Hematopoietic multipotent progenitor cell treated with erythropoietin and hydrocortisone succinate and interleukin-3 and kit ligand, for 6 days (in vitro differentiated cells): Measurements from ENCODE around the gene SORCS2.

Experiments used
- DNase-seq: peaks from one replicate; pipeline ENCODE4 v3.0.0-alpha.2; 2015

The SORCS2 gene

GRCh38 chr4:7398788-7399439 lies 206.6 kb downstream of the SORCS2 start:
- DNase-seq: no peak

DNA sequence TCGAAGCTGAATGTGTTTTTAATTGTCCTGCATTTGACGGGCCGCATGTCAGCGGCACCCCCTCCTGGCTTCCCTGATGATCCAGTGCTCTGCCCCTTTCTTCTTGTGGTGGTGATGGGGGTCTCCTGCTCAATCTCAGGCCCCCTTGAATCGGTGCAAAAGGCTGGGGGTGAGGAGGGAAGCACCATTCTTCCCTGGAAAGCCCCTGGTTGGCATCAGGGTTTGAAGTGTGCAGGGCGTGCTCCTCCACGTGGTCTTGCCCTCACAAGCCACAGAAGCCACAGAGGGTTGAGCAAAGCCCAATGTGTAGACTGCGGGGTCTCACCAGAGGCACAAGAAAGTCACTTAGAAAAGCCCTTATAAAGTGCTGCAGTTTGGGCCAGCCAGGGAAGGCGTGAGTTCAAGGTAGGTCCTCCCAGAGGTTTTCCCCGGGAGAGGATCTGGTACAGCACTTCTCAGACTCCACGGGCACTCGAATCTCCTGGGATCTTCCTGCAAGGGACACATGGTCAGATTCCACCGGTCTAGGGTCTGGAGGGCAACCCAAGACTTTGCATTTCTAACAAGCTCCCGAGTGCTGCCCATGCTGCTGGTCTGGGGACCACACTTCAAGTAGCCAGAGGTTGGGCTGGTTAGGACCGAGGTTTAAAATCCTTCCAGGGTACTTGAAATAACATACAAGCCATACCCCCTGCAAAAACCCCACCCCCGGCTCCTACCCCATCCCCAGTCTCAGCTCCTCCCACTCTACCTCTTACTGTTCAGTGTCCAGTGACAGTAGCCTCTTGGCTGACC lies 207.3 kb downstream of the SORCS2 start:
- DNase-seq: no peak

- no peak for DNase-seq
Measured at GRCh38 chr4:7400671-7401298, 208.4 kb downstream of the SORCS2 start.

DNA sequence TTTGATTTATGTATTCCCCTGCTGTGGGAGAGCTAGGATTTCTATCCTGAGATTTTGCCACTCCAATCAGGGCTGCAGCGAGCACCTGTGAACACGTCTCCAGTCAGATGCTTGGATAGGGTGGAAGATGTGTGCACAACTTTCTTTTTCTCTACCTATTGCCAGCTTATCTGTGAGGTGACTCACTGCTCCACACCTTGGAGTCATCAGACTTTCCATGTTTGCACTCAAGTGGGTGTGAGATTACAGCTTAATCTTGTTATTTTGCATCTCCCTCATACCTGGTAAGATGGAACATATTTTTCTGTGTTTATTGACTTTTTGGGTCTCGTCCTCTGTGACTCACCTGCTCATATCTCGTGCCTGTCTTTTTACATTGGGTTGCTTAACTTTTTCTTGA lies 210.2 kb downstream of the SORCS2 start:
- DNase-seq: no peak

- DNase-seq: no peak
Measured at GRCh38 chr4:7403001-7403400, 210.7 kb downstream of the SORCS2 start.

GRCh38 chr4:7408166-7408565 lies 215.8 kb downstream of the SORCS2 start:
- DNase-seq: no peak

GRCh38 chr4:7410446-7410845 lies 218.1 kb downstream of the SORCS2 start:
- no peak for DNase-seq

- no peak for DNase-seq
Measured at GRCh38 chr4:7411491-7411890, 219.2 kb downstream of the SORCS2 start.

GRCh38 chr4:7411896-7412553 lies 219.7 kb downstream of the SORCS2 start:
- no peak for DNase-seq

- no peak for DNase-seq
Measured at GRCh38 chr4:7412554-7412912, 220.2 kb downstream of the SORCS2 start.

DNA sequence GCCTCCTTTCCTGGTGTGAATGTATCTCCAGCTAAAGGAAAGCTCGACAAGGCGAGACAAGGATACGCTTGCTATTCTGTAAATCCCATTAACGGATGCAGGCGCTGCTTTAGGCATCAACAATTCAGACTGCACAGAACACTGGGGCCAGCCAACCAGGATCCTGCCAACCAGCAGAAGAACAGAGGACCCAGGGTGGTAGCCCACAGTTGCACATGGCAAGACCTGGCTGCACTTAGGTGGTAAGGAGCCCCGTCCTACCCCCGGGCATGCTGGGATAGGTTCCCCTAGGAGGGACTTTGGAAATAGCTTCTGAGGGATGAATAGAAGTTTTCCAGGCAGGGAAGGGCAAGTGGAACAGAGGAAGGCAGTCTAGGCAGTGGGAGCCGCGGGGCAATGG lies 221.7 kb downstream of the SORCS2 start:
- no peak for DNase-seq

- DNase-seq: no peak
Measured at GRCh38 chr4:7414736-7415510, 222.6 kb downstream of the SORCS2 start.

- no peak for DNase-seq
Measured at GRCh38 chr4:7415927-7416686, 223.8 kb downstream of the SORCS2 start.

DNA sequence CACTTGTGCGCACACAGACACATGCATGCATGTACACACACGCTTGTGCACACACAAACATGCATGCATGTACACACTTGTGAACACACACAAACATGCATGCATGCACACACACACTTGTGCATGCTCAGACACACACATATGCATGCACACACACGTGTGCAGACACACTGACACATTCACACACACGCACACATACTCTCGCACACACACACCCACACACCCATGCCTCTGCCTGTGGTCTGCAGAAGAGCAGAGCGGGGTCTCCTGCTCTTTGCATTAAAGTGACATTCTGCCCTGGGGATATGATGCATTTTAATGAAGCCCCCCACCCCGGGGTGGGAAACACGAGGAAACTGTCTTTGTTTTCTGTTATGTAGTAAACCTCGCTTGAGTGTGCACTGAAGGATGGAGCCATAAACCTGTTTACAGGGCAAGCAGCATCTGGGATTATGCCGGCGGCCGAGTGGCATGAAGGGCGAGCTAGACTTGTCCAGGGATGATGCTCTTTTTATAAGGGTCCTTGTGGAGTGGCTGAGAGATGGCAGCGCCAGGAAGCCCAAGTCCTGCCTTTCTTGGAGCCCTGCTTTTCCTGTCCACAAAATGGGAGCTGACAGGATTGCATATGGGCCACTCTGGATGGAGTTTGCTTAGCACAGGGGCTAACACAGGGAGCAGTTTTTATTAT lies 224.6 kb downstream of the SORCS2 start:
- no peak for DNase-seq

- DNase-seq: no peak
Measured at GRCh38 chr4:7417639-7418038, 225.3 kb downstream of the SORCS2 start.

DNA sequence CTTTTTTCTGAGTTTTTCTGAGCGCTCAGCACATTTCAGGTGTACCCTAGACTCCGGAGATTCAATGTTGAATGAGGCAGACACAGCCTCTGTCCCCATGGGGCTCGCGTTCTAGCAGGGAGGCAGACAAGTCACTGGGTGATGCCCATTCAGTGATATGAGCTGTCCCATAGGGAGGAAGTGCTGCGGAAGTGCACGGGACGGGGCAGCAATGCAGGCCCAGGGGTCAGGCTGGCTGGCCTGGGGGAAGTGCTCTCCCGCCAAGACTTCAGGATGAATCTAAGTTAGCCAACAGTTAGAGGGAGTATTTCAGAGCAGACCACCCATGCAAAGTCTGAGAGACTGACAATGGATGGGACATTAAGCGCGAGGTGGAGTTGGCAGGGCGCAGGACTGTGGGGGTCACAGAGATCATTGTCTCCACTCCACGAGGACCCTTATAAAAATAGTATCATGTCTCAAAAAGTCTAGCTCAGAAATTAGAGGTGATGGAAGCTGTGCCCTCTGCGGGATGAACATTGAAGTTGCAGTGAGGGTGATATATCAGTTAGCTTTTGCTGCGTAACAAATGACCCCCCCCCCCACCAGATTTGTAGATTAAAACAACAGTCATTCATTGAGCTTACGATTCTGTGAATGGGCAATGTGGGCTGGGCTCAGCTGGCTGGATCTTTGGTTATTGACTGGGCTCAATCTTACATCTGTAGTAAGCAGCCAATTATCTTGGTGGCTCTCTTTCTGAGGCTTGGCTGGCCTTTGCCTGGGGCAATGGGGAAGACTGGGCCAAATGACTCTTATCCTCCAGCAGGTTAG lies 226.0 kb downstream of the SORCS2 start:
- no peak for DNase-seq

- no peak for DNase-seq
Measured at GRCh38 chr4:7419961-7420660, 227.8 kb downstream of the SORCS2 start.

DNA sequence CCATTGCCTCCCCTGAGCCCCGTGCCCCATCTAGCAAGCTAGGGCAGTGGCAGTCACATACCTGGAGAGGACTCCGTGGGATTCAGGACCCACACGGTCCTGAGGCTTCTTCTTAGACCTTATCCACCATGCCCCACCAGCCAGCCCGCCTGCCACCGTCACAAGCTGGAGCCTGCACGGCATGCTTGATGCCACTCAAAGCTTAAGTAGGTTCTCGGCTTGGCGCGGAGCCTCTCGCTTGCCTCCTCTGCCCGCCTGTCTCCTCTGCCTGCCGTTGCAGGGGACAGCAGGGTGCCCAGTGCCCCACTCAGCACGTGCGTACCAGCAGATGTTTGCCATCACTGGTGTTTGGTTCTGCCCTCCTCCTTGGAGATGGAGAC lies 228.3 kb downstream of the SORCS2 start:
- DNase-seq: no peak

- no peak for DNase-seq
Measured at GRCh38 chr4:7421356-7422150, 229.2 kb downstream of the SORCS2 start.
